Activated naive CD4-positive, alpha-beta T cell treated with anti-CD3 and anti-CD28 coated beads, Interleukin-2, amount 10 ng/mL, durations not matched to agents 7 days and 5 days (primary cell): Measurements from ENCODE around the gene ZNF558.

Source experiments
- CTCF ChIA-PET: fragments of 350-600 bp; sonication (Branson Sonifier 250); formaldehyde crosslinking; loops from one replicate; lab custom pipeline; 2021; ENCODE audit warnings: antibody characterized with exemption; lab: Charles Lee
- DNase-seq: peaks from one replicate; pipeline ENCODE4 v3.0.0-alpha.2; 2020
- H3K27ac Mint-ChIP-seq: one replicate; pipeline ENCODE4 v1.8.0; 2021; ENCODE audit warnings: mild to moderate bottlenecking, moderate library complexity, mixed read lengths
- H3K27me3 Mint-ChIP-seq: one replicate; pipeline ENCODE4 v1.8.0; 2021; ENCODE audit warnings: mild to moderate bottlenecking, mixed read lengths
- H3K36me3 Mint-ChIP-seq: one replicate; pipeline ENCODE4 v1.8.0; 2021; ENCODE audit warnings: mixed read lengths
- H3K4me1 Mint-ChIP-seq: one replicate; pipeline ENCODE4 v1.8.0; 2021; ENCODE audit warnings: mixed read lengths
- H3K4me3 Mint-ChIP-seq: one replicate; pipeline ENCODE4 v1.8.0; 2021; ENCODE audit warnings: mild to moderate bottlenecking, moderate library complexity, mixed read lengths
- H3K9me3 Mint-ChIP-seq: one replicate; pipeline ENCODE4 v1.8.0; 2021; ENCODE audit warnings: mixed read lengths

Gene ZNF558

GRCh38 chr19:8832132-8833021 lies at the start of gene ZNF558, which contains the start of gene MBD3L1:
TSS of gene ZNF558 (minus strand) at chr19:8832304. CDS start at chr19:8822659, 9,645 bp downstream.
TSS of gene MBD3L1 (plus strand) at chr19:8832377. CDS start at chr19:8842679, 10,302 bp downstream.
- Mint-ChIP-seq H3K9me3 (peaks cover 10% of the 10 kb centered on the region), H3K36me3 (peaks cover 20% of the 10 kb centered on the region), H3K27me3 (peaks cover 13% of the 10 kb centered on the region), H3K4me3 (peak within 1 kb of the TSS; percentile 81), H3K4me1 (peaks cover 29% of the 10 kb centered on the region), H3K27ac (peak within 1 kb of the TSS; percentile 99)
- peak; percentile 100 for DNase-seq
- CTCF ChIA-PET: no interaction called here

GRCh38 chr19:8881512-8881911 lies 49.4 kb upstream of the ZNF558 start:
- Mint-ChIP-seq H3K36me3 (no peaks in the 10 kb centered on the region), H3K4me3 (no peak overlapping the region), H3K4me1 (no peaks in the 10 kb centered on the region), H3K27ac (no peak overlapping the region), H3K9me3 (peaks cover 28% of the 10 kb centered on the region), H3K27me3 (no peaks in the 10 kb centered on the region)
- CTCF ChIA-PET: no interaction called here
- no peak for DNase-seq

GRCh38 chr19:8880868-8881488 lies 48.9 kb upstream of the ZNF558 start:
- no peaks in the 10 kb centered on the region for H3K27me3 Mint-ChIP-seq
- no peak overlapping the region for H3K27ac Mint-ChIP-seq
- no peak for DNase-seq
- H3K9me3 Mint-ChIP-seq: peaks cover 28% of the 10 kb centered on the region
- CTCF ChIA-PET: no interaction called here
- no peaks in the 10 kb centered on the region for H3K36me3 Mint-ChIP-seq
- H3K4me3 Mint-ChIP-seq: no peak overlapping the region
- H3K4me1 Mint-ChIP-seq: no peaks in the 10 kb centered on the region

- DNase-seq: no peak
- Mint-ChIP-seq H3K4me1 (no peaks in the 10 kb centered on the region), H3K36me3 (no peaks in the 10 kb centered on the region), H3K27me3 (no peaks in the 10 kb centered on the region), H3K4me3 (no peak overlapping the region), H3K9me3 (peaks cover 23% of the 10 kb centered on the region), H3K27ac (no peak overlapping the region)
- CTCF ChIA-PET: no interaction called here
Observed at GRCh38 chr19:8877854-8878705, 46.0 kb upstream of the ZNF558 start.

GRCh38 chr19:8866344-8866743 lies 34.2 kb upstream of the ZNF558 start:
- Mint-ChIP-seq H3K4me1 (no peaks in the 10 kb centered on the region), H3K4me3 (no peak overlapping the region), H3K27ac (no peak overlapping the region), H3K36me3 (no peaks in the 10 kb centered on the region), H3K9me3 (peaks cover 3% of the 10 kb centered on the region), H3K27me3 (no peaks in the 10 kb centered on the region)
- CTCF ChIA-PET: no interaction called here
- no peak for DNase-seq

GRCh38 chr19:8858260-8858659 lies 26.2 kb upstream of the ZNF558 start:
- CTCF ChIA-PET: no interaction called here
- Mint-ChIP-seq H3K4me1 (no peaks in the 10 kb centered on the region), H3K36me3 (no peaks in the 10 kb centered on the region), H3K9me3 (peaks cover 3% of the 10 kb centered on the region), H3K4me3 (no peak overlapping the region), H3K27ac (no peak overlapping the region), H3K27me3 (peaks cover 5% of the 10 kb centered on the region)
- no peak for DNase-seq

- H3K27me3 Mint-ChIP-seq: no peaks in the 10 kb centered on the region
- H3K36me3 Mint-ChIP-seq: no peaks in the 10 kb centered on the region
- no peak for DNase-seq
- H3K4me1 Mint-ChIP-seq: no peaks in the 10 kb centered on the region
- H3K4me3 Mint-ChIP-seq: no peak overlapping the region
- peaks cover 32% of the 10 kb centered on the region for H3K9me3 Mint-ChIP-seq
- H3K27ac Mint-ChIP-seq: no peak overlapping the region
- CTCF ChIA-PET: no interaction called here
Observed at GRCh38 chr19:8850488-8850887, 18.4 kb upstream of the ZNF558 start.

GRCh38 chr19:8849232-8849631 lies 17.1 kb upstream of the ZNF558 start:
- Mint-ChIP-seq H3K4me3 (no peak overlapping the region), H3K4me1 (no peaks in the 10 kb centered on the region), H3K27me3 (no peaks in the 10 kb centered on the region), H3K36me3 (no peaks in the 10 kb centered on the region), H3K27ac (no peak overlapping the region), H3K9me3 (peaks cover 32% of the 10 kb centered on the region)
- CTCF ChIA-PET: no interaction called here
- no peak for DNase-seq

- no peak overlapping the region for H3K27ac Mint-ChIP-seq
- H3K27me3 Mint-ChIP-seq: no peaks in the 10 kb centered on the region
- H3K36me3 Mint-ChIP-seq: no peaks in the 10 kb centered on the region
- CTCF ChIA-PET: no interaction called here
- no peak for DNase-seq
- H3K4me1 Mint-ChIP-seq: no peaks in the 10 kb centered on the region
- H3K4me3 Mint-ChIP-seq: no peak overlapping the region
- H3K9me3 Mint-ChIP-seq: peaks cover 29% of the 10 kb centered on the region
Observed at GRCh38 chr19:8846819-8847218, 14.7 kb upstream of the ZNF558 start.

GRCh38 chr19:8840708-8841107 lies 8.6 kb upstream of the ZNF558 start:
- H3K27ac Mint-ChIP-seq: no peak overlapping the region
- no peak for DNase-seq
- CTCF ChIA-PET: no interaction called here
- H3K4me1 Mint-ChIP-seq: no peaks in the 10 kb centered on the region
- peaks cover 5% of the 10 kb centered on the region for H3K9me3 Mint-ChIP-seq
- no peak overlapping the region for H3K4me3 Mint-ChIP-seq
- H3K27me3 Mint-ChIP-seq: peaks cover 5% of the 10 kb centered on the region
- no peaks in the 10 kb centered on the region for H3K36me3 Mint-ChIP-seq

GRCh38 chr19:8835877-8836276 lies 3.8 kb upstream of the ZNF558 start:
- H3K36me3 Mint-ChIP-seq: peaks cover 3% of the 10 kb centered on the region
- peaks cover 22% of the 10 kb centered on the region for H3K4me1 Mint-ChIP-seq
- H3K27ac Mint-ChIP-seq: no peak overlapping the region
- H3K27me3 Mint-ChIP-seq: peaks cover 13% of the 10 kb centered on the region
- CTCF ChIA-PET: no interaction called here
- peaks cover 14% of the 10 kb centered on the region for H3K9me3 Mint-ChIP-seq
- no peak for DNase-seq
- no peak overlapping the region for H3K4me3 Mint-ChIP-seq

- Mint-ChIP-seq H3K36me3 (peaks cover 4% of the 10 kb centered on the region), H3K4me3 (no peak overlapping the region), H3K27ac (no peak overlapping the region), H3K4me1 (peaks cover 23% of the 10 kb centered on the region), H3K27me3 (peaks cover 13% of the 10 kb centered on the region), H3K9me3 (peaks cover 13% of the 10 kb centered on the region)
- no peak for DNase-seq
- CTCF ChIA-PET: no interaction called here
Observed at GRCh38 chr19:8835446-8835845, 3.3 kb upstream of the ZNF558 start.

- H3K36me3 Mint-ChIP-seq: peaks cover 25% of the 10 kb centered on the region
- H3K4me1 Mint-ChIP-seq: peaks cover 29% of the 10 kb centered on the region
- H3K27ac Mint-ChIP-seq: peak overlapping the region; percentile 99
- peak overlapping the region; percentile 81 for H3K4me3 Mint-ChIP-seq
- peaks cover 13% of the 10 kb centered on the region for H3K27me3 Mint-ChIP-seq
- peaks cover 10% of the 10 kb centered on the region for H3K9me3 Mint-ChIP-seq
- CTCF ChIA-PET: no interaction called here
- DNase-seq: no peak
Observed at GRCh38 chr19:8831832-8832131, 322 bp downstream of the ZNF558 start.

- H3K27me3 Mint-ChIP-seq: peaks cover 11% of the 10 kb centered on the region
- H3K27ac Mint-ChIP-seq: peak overlapping the region; percentile 99
- peaks cover 29% of the 10 kb centered on the region for H3K4me1 Mint-ChIP-seq
- H3K36me3 Mint-ChIP-seq: peaks cover 29% of the 10 kb centered on the region
- H3K9me3 Mint-ChIP-seq: peaks cover 10% of the 10 kb centered on the region
- no peak for DNase-seq
- peak overlapping the region; percentile 81 for H3K4me3 Mint-ChIP-seq
- CTCF ChIA-PET: no interaction called here
Observed at GRCh38 chr19:8831373-8831772, 731 bp downstream of the ZNF558 start.
